Mammary epithelial cell (primary cell): ENCODE data around the gene MAP2K6.

Experiments
- CTCF ChIP-seq, 2 donors: IDR thresholded peaks in 1 of 2; conservative IDR thresholded peaks in 1 of 2; 2 replicates each; pipeline ENCODE4 v1.5.1; 2011 to 2012; ENCODE audit warnings: inconsistent platforms in 2 of 2, low read length in 2 of 2, mild to moderate bottlenecking in 2 of 2, control low read depth in 1 of 2, low read depth in 1 of 2; ENCODE audit not compliant: insufficient read depth in 1 of 2; ENCODE audit errors: extremely low read depth in 1 of 2
- EZH2 ChIP-seq: IDR thresholded peaks from 2 replicates; pipeline ENCODE4 v1.6.1; 2012; ENCODE audit warnings: low read length, inconsistent platforms, borderline replicate concordance

- TF ChIP-seq CTCF (conservative IDR thresholded peaks at IDR 0.05 in 1 of 2, IDR thresholded peaks at IDR 0.05 in 1 of 2; ENCODE audit: extremely low read depth in 1 of 2, insufficient read depth in 1 of 2, low read depth in 1 of 2, low read length in 2 of 2) (no peak), EZH2 (no peak)
Measured at GRCh38 chr17:69489313-69489712, 74.8 kb downstream of the MAP2K6 start.
